HG03139 (cell line): Measurements from ENCODE around the gene ADAT3.

Experiments
- ATAC-seq: cut with Tn5 transposase; IDR thresholded peaks from one replicate; pipeline ENCODE4 v1.9.1; 2021; ENCODE audit not compliant: unreplicated experiment

The ADAT3 gene

GRCh38 chr19:1905110-1905862, at the start of gene ADAT3, which contains the start of gene SCAMP4:
Gene ADAT3, plus strand, starts transcription at chr19:1905399. Its CDS starts 6,649 bp downstream, at chr19:1912048.
Gene SCAMP4, plus strand, starts transcription at chr19:1905399. Its CDS starts 9,621 bp downstream, at chr19:1915020.
- ATAC-seq = peak; percentile 81

DNA sequence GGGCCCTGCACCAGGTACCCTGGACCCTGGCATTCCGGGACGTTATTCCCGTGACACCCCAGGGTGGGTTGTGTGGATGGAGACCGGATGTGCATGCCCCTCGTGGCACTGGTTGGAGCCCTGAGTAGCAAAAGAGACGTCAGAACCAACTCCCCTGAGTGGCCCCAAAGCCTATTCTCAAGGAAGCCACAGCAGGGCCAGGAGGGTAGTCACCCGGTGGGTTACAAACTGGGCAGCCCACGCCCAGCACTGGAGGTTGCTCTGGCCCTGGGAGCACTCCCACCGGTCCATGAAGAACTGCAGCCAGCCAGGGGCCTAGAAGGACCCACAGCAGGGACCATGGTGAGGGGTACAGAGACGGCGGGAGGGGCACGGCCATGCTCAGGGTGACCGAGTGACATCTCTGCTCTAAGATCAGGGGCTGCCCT, 49.4 kb upstream of the ADAT3 start:
- no peak for ATAC-seq

- ATAC-seq = no peak
Observed at GRCh38 chr19:1856345-1856697, 48.9 kb upstream of the ADAT3 start.

GRCh38 chr19:1856698-1857603, 48.2 kb upstream of the ADAT3 start:
- ATAC-seq = no peak

GRCh38 chr19:1857648-1858326, 47.4 kb upstream of the ADAT3 start:
- no peak for ATAC-seq

GRCh38 chr19:1858412-1859081, 46.7 kb upstream of the ADAT3 start:
- ATAC-seq = no peak

DNA sequence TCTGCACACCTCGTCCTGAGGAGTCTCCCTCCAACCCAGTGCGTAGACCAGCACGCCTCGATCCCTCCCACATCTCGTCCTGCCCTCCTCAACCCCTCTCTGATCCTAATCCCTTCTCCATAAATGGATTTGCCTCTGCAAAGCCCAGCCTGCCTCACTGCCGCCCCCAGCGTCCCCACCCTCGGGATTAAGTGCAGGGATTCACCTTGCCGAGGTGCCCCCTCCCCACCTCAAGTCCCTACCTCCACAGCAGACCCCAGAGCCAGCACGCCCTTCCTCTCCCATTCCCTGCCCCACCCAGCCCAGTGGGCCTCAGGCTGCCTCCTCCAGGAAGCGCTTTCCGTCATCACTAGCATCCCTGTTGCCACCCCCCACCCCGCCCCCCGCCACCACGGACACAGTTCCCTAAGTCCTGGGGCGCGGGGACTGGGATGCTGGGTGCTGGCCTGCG, 45.8 kb upstream of the ADAT3 start:
- ATAC-seq = no peak

DNA sequence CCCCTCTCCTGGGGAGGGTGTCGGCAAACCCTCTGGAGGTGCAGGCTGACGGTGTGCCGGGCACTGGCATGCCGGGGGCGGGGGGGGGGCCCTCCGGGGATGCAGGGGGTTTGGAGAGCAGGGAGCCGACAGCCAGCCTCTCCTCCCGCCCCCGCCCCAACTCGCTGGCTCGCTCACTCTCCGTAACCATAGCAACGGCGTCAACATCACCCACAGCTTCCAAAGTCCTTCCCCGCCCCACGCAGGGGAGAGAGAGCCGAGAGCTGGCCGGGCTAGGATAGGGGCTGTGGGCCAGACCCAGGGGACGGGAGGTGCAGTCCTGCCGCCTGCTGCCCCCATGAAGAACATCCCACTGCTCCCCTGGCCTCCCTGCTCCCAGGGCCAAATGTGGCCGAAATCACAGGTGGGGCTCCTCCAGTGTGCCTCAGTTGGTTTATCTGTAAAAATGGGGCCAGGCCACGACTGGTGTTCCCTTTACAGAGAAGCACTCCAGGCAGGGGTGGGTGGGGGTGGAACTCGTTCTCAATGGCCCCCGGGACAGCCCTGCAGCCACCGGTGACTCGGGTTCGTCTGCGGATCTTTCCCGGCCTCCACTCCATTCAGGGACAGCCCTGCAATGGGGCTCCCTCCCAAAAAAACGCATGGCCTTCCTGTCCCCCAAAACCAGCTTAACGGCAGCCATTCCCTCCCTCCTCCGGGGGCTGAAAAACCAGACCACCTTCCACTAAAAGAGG, 45.0 kb upstream of the ADAT3 start:
- no peak for ATAC-seq

- ATAC-seq = no peak
Observed at GRCh38 chr19:1860821-1861598, 44.2 kb upstream of the ADAT3 start.

DNA sequence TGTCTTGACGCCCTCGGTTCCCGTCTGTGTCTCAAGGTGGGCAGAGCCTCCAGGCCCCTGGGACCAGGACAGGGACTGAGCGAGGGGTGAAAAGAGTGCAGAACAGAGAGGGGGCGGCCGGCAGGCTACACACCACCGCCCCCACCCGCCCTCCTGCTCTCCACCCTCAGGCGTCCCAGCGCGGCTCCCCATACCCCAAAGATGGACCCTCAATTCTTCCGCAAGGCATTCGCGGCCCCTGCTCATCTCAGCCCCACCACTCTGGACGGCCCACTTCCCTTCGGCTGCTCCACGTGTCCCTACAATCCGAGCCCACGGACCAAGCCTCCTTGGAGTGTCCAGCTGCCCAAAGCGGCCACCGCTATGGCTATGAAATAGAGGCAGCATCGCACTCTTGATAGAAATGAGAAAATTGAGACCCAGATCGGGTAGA, 43.6 kb upstream of the ADAT3 start:
- ATAC-seq = no peak

- no peak for ATAC-seq
Observed at GRCh38 chr19:1862068-1862423, 43.2 kb upstream of the ADAT3 start.

DNA sequence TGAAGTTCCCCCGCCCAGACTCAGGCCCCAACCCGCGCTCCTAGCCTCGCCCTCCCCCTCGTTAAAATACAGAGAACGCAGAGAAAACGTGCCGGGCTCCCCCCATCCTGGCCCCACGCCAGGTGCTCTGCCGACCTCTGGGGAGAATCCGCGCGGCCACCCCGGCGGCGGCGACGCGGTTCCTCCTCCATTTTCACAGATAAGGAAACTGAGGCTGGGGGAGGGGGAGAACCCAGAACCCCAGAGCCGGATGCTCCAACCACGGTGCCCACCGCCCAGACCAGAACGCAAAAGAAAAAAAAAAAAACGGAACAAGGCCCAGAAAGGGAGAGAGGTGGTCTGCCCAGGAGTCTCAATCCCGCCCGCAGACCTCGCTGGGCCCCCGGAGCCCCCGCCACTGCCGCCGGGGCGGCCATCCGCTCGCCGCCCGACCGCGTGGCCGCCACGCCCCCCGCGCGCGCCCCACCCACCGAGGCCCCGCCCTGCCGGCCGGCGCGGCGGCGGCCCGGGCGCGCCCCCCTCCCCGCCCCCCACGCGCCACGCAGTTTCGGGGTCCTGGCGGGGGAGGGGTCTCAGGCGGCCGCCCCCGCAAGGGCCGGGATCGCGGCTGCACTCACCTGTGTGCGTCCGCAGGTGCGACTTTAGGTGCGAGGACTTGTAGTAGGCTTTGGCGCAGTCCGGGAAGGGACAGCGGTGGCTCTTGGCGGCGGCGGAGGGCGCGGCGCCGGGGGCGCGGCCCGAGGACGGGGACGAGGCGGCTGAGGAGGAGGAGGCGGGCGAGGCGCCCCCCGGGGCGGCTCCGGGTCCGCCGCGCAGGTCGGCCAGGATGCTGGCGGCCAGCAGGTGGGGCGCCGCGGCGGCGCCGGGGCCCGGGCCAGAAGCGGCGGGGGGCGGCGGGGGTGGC, 42.5 kb upstream of the ADAT3 start:
- ATAC-seq = no peak

DNA sequence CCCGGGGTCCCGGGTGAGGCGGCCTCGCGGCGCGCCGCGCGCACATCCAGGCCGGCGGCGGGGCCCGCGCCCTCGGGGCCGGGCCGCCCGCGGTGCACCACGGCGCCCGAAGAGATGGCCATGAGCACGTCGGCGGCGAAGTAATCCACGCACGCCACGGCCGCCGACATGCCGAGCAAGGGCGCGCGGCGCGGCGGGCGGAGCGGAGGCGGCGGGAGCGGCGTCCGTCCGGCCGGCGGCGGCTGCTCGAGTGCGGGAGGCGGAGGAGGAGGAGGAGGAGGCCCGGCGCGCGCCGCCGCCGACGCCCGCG, 41.9 kb upstream of the ADAT3 start, which contains the start of gene KLF16:
TSS of gene KLF16 (minus strand) at position 252 of the 310 bp plus-strand sequence. CDS start at position 170, 82 bp downstream.
- ATAC-seq = no peak

- peak; percentile 43 for ATAC-seq
Observed at GRCh38 chr19:1863638-1864479, 41.3 kb upstream of the ADAT3 start.

DNA sequence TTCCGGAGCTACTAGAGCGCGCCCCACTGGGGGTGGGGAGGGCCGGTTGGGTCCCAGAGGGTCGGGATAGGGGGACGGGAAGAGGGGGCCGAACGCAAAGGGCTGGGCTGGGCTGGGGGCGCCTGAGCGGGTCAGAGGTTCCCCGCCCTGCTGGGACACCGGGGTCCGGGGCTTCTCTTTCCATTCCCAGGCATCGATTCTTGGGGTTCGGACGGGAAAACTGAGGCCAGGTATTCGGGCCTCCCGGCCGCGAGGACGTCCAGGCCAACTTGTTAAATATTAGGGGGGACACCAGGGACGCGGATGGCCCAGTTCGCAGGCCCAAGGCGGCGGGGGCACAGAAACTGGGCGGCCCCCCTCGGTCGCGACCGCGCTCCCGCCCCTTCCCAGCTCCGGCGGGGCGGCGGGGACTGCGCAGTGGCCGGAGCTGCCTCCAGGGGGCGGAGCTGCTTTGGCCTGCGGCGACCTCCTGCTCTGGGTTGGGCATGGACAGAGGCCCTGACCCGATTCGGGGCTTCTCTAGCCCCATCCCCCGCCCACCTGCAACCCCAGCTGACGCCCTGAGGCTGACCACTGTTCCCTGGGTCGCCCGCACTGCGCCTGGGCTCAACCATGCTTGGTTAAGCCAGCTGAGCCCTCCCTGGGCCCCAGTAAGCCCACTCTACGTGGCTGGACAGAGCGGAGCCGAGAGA, 40.6 kb upstream of the ADAT3 start:
- no peak for ATAC-seq

DNA sequence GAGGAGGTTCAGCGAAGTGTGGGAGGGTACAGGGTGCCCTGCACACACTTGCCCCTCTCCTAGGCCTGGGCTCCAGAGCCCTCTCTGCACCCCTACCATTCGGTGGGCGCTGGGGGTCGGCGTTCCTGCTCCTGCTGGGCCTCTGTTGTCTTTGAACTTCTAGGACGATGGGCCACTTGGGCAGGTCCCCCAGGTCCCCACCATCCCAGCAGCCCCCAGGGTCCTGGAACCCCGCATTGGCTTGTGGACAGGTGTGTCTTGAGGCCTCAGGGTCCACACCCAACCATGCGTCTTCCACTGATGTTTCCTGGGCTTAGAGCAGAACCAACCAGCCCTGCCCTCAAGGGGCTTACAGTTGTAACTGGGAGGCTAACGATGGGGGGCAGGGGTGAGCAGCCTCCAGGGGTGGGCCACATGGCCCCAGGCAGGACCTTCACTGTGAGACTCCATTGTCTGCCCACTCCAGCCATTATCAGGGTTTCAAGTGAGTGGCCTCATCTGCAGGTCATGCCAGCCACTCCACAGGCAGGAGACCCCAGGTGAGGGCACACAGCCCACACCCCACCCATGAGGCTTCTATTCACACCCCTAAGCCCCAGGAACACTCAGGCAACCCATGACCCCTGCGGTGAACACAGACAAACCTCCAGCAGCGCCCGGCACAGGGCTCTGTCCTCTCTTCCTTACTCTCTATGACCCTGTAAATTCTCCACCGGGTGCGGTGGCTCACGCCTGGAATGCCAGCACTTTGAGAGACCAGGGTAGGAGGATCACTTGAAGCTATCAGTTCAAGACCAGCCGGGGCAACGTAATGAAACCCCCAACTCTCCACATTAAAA, 39.8 kb upstream of the ADAT3 start:
- no peak for ATAC-seq
